Right atrium auricular region (tissue), 2 donors: ENCODE measurements around the gene R3HDM1. TPM values are rescaled to one million over a fixed set of nuclear protein-coding genes. Genes with fewer than 3 reads are reported as not detected.

ENCODE experiments used
- DNase-seq: peaks from one replicate; pipeline ENCODE4 v3.0.0-alpha.2; 2019; ENCODE audit warnings: low spot score
- H3K27ac ChIP-seq, 2 donors: fragments of 200-600 bp; sonication (generic); 1 replicate in 1 of 2; 2 replicates in 1 of 2; pipeline ENCODE4 v1.5.1; 2016 to 2019
- H3K27me3 ChIP-seq, 2 donors: fragments of 200-600 bp; sonication (generic); one replicate each; pipeline versions ENCODE4 v1.5.1 to v1.6.0; 2017 to 2019
- H3K36me3 ChIP-seq: fragments of 200-600 bp; sonication (generic); one replicate; pipeline ENCODE4 v1.5.1; 2016
- H3K4me1 ChIP-seq, 2 donors: fragments of 200-600 bp; sonication (generic); one replicate each; pipeline versions ENCODE4 v1.5.1 to v1.6.0; 2017 to 2019
- H3K4me3 ChIP-seq, 2 donors: fragments of 200-600 bp; sonication (generic); 1 replicate in 1 of 2; 2 replicates in 1 of 2; pipeline ENCODE4 v1.5.1; 2017 to 2019; ENCODE audit warnings: mild to moderate bottlenecking in 1 of 2, moderate library complexity in 1 of 2
- H3K9me3 ChIP-seq, 2 donors: fragments of 200-600 bp; sonication (generic); one replicate each; pipeline ENCODE4 v1.5.1; 2019
- total RNA-seq, 2 donors: library from RNA; depleted of rRNA; stranded (reverse); fragments of >200 nt; gene quantifications; one replicate each; pipeline ENCODE4 v1.1.0, GENCODE V29; 2016
- TF ChIP-seq, protein P1 (sequence below), 2 donors: fragments of 200-600 bp; sonication (generic); IDR thresholded peaks; one replicate each; pipeline ENCODE4 v1.5.1; 2019; ENCODE audit warnings: antibody characterized with exemption in 2 of 2

R3HDM1 gene
- total RNA-seq, 2 donors from 2014 or later, result 12.1 to 14.3 TPM

DNA sequence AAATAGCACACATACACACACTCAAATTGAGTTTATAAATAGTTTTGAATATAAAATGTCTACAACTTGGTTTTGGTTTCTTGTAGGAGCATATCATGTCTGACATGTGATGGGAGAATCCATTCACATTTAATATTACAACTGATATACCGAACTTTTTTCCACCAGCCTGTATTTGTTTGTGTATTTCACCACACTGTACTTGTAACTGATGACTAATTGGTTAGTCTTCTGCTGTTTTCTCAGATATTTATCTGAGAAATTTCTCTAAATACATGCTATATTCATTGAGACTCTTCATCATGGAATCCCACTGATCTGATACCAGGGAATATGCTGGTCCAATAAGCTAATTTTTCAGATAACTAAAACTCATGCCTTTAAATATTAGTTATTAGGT is 154.1 kb downstream of the R3HDM1 start:
- DNase-seq, result no peak
- Histone ChIP-seq H3K36me3 (peaks cover 8% of the 10 kb centered on the region), H3K27me3 (no peaks in the 10 kb centered on the region), H3K9me3 (no peaks in the 10 kb centered on the region), H3K4me3 (no peak overlapping the region), H3K4me1 (no peaks in the 10 kb centered on the region), H3K27ac (no peak overlapping the region)
- TF ChIP-seq, protein P1, sequence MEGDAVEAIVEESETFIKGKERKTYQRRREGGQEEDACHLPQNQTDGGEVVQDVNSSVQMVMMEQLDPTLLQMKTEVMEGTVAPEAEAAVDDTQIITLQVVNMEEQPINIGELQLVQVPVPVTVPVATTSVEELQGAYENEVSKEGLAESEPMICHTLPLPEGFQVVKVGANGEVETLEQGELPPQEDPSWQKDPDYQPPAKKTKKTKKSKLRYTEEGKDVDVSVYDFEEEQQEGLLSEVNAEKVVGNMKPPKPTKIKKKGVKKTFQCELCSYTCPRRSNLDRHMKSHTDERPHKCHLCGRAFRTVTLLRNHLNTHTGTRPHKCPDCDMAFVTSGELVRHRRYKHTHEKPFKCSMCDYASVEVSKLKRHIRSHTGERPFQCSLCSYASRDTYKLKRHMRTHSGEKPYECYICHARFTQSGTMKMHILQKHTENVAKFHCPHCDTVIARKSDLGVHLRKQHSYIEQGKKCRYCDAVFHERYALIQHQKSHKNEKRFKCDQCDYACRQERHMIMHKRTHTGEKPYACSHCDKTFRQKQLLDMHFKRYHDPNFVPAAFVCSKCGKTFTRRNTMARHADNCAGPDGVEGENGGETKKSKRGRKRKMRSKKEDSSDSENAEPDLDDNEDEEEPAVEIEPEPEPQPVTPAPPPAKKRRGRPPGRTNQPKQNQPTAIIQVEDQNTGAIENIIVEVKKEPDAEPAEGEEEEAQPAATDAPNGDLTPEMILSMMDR (IDR thresholded peaks at IDR 0.05), result no peak

DNA sequence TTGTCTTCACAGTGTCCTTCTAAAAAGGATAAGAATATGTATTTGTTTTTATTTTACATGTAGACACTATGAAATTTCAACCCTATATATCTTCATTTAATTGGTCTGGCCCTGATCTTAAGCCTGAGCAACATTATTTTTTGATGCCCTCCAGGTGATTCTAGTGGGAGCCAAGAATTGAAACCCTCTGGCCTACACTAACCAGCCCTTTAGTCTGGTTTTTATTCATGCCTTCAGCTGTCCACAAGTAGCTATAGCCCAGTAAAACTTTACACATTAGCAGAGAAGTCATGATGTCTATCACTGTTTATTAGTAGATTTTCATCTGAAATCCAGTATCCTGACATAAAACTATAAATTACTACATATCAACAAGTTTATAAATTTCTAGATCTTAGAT is 157.7 kb downstream of the R3HDM1 start:
- H3K9me3 ChIP-seq, result no peaks in the 10 kb centered on the region
- TF ChIP-seq, protein P1 (IDR thresholded peaks at IDR 0.05), result no peak
- no peak overlapping the region for H3K27ac ChIP-seq
- H3K4me3 ChIP-seq, result no peak overlapping the region
- DNase-seq, result no peak
- H3K27me3 ChIP-seq, result no peaks in the 10 kb centered on the region
- H3K4me1 ChIP-seq, result no peaks in the 10 kb centered on the region
- H3K36me3 ChIP-seq, result no peaks in the 10 kb centered on the region

DNA sequence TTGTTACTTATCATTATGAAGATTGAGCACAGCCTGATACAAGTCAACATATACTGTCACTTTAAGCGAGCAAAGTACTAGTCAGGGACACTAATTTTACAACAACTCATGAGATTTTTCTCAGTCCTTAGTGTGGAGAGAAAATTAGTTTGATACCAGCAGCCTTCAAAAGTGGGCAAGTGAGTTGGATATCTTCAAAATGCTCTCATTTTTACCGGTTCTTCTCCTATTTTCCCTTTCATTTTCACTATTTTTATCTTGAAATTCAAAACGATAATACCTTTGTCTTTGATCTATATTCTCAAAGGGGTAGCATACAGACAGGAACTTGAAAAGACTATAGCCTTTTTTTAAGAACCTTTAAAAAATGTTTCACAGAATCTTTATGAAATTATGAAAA is 158.4 kb downstream of the R3HDM1 start:
- Histone ChIP-seq H3K9me3 (no peaks in the 10 kb centered on the region), H3K36me3 (no peaks in the 10 kb centered on the region), H3K4me1 (no peaks in the 10 kb centered on the region), H3K27me3 (no peaks in the 10 kb centered on the region), H3K27ac (no peak overlapping the region), H3K4me3 (no peak overlapping the region)
- DNase-seq, result no peak
- TF ChIP-seq, protein P1 (IDR thresholded peaks at IDR 0.05), result no peak

DNA sequence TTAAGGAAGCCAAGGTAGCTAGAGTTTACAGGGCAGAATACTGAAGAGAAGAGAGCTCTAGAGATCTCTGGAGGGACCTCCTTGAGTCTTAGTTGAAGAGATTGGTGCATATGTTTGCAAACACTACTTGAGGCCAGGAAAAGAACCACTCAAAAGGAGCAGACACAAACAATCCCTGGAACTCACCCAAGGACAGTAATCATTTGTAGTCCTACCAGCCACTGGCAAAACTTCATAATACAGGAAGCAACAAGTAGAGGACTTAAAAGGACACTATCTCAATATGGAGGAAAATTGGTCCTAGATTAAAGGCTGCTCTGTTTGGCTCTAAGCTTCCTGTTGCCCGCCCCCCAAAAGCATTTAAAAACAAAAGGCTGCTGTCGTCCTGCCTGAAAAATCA is 163.4 kb downstream of the R3HDM1 start:
- DNase-seq, result no peak
- no peak overlapping the region for H3K4me3 ChIP-seq
- no peaks in the 10 kb centered on the region for H3K9me3 ChIP-seq
- H3K27ac ChIP-seq, result no peak overlapping the region
- no peaks in the 10 kb centered on the region for H3K4me1 ChIP-seq
- H3K27me3 ChIP-seq, result no peaks in the 10 kb centered on the region
- no peaks in the 10 kb centered on the region for H3K36me3 ChIP-seq
- TF ChIP-seq, protein P1 (IDR thresholded peaks at IDR 0.05), result no peak

DNA sequence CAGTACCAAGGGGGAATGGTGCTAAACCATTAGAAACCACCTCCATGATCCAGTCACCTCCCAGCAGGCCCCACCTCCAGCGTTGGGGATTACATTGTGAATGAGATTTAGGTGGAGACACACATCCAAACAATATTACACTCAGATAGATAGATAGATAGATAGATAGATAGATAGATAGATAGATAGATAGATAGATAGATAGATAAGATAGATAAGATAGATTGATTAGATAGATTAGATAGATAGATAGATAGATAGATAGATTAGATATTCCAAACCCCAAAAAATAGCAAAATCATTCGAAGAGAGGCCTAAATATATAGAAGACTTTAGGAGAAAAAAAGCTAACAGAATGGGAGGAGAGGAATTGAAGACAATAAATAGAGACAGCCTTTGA is 167.6 kb downstream of the R3HDM1 start:
- Histone ChIP-seq H3K36me3 (no peaks in the 10 kb centered on the region), H3K9me3 (no peaks in the 10 kb centered on the region), H3K27me3 (no peaks in the 10 kb centered on the region), H3K4me3 (no peak overlapping the region), H3K27ac (no peak overlapping the region), H3K4me1 (no peaks in the 10 kb centered on the region)
- no peak for DNase-seq
- TF ChIP-seq, protein P1 (IDR thresholded peaks at IDR 0.05), result no peak

DNA sequence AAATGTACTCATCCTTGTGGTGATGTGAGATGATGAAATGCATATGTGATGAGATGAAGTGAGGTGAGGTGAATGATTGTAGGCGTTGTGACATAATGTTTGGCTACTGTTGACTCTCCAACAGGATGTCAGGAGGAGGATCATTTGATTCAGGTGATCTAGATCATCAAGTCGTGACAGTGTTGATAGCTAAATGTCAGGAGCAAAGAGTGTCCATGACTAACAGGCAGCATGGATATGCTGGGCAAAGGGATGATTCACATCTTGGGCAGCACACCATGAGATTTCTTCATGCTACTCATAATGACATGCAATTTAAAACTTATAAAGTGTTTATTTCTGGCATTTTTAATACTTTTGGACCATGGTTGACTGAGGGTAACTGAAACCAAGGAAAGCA is 170.2 kb downstream of the R3HDM1 start:
- H3K27me3 ChIP-seq, result no peaks in the 10 kb centered on the region
- no peaks in the 10 kb centered on the region for H3K36me3 ChIP-seq
- H3K27ac ChIP-seq, result no peak overlapping the region
- no peak overlapping the region for H3K4me3 ChIP-seq
- DNase-seq, result no peak
- no peaks in the 10 kb centered on the region for H3K4me1 ChIP-seq
- no peaks in the 10 kb centered on the region for H3K9me3 ChIP-seq
- TF ChIP-seq, protein P1 (IDR thresholded peaks at IDR 0.05), result no peak
